ENCODE results near the gene KLC1. TPM values are rescaled to one million over a fixed set of nuclear protein-coding genes. Genes with fewer than 3 reads are reported as not detected.
A peak's percentile ranks its signal among the peaks of the same experiment; 100 is the strongest.
"Not testable (repeated sequence)": the region's sequence is repeated elsewhere in the genome, so short reads cannot be mapped to it uniquely, and the experiment has no call there.

Gene KLC1
- polyA plus RNA-seq: 80.2 TPM

DNA sequence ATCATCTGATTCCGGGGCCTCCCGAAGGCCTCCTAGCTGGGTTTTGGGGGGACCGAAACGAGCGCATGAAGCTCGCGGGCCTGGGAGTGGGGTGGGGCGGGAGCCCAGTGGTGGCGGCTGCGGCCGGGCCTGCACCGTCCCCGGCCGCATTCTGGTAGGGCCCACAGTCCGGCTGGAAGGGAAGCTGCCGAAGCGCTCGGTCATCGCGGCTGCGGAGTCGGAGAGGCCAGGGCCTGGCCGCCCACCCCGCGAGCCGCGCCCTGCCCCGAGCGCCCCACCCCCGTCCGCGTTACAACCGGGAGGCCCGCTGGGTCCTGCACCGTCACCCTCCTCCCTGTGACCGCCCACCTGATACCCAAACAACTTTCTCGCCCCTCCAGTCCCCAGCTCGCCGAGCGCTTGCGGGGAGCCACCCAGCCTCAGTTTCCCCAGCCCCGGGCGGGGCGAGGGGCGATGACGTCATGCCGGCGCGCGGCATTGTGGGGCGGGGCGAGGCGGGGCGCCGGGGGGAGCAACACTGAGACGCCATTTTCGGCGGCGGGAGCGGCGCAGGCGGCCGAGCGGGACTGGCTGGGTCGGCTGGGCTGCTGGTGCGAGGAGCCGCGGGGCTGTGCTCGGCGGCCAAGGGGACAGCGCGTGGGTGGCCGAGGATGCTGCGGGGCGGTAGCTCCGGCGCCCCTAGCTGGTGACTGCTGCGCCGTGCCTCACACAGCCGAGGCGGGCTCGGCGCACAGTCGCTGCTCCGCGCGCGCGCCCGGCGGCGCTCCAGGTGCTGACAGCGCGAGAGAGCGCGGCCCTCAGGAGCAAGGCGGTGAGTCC, at the start of gene KLC1:
KLC1 (plus strand) TSS at position 528 of the 819 bp plus-strand sequence. CDS start 25,354 bp downstream, outside the sequence.
- Mint-ChIP-seq H3K9me3 (no peaks in the 10 kb centered on the region), H3K4me1 (peaks cover 19 to 34% (median 33%) of the 10 kb centered on the region in 3 donors), H3K27me3 (peaks cover 2% of the 10 kb centered on the region), H3K36me3 (no peaks in the 10 kb centered on the region), H3K27ac (peak within 1 kb of the TSS; percentile 65 to 94 (median 84)), H3K4me3 (peak within 1 kb of the TSS; percentile 81 to 96 (median 89))

- Mint-ChIP-seq H3K4me1 (no peaks in the 10 kb centered on the region), H3K27me3 (no peaks in the 10 kb centered on the region), H3K36me3 (peaks cover 3% of the 10 kb centered on the region), H3K4me3 (no peak overlapping the region), H3K27ac (peak overlapping the region in 1 of 3 donors; percentile 90), H3K9me3 (no peaks in the 10 kb centered on the region)
Observed at GRCh38 chr14:103581206-103581605, 47.8 kb upstream of the KLC1 start.

GRCh38 chr14:103581954-103582703, 46.9 kb upstream of the KLC1 start:
- peak overlapping the region in 1 of 3 donors; percentile 76 for H3K27ac Mint-ChIP-seq
- H3K27me3 Mint-ChIP-seq: no peaks in the 10 kb centered on the region
- no peaks in the 10 kb centered on the region for H3K4me1 Mint-ChIP-seq
- peaks cover 3% of the 10 kb centered on the region for H3K36me3 Mint-ChIP-seq
- H3K9me3 Mint-ChIP-seq: no peaks in the 10 kb centered on the region
- H3K4me3 Mint-ChIP-seq: no peak overlapping the region

- H3K4me1 Mint-ChIP-seq: no peaks in the 10 kb centered on the region
- H3K9me3 Mint-ChIP-seq: no peaks in the 10 kb centered on the region
- peaks cover 1% of the 10 kb centered on the region for H3K36me3 Mint-ChIP-seq
- no peak overlapping the region for H3K4me3 Mint-ChIP-seq
- no peaks in the 10 kb centered on the region for H3K27me3 Mint-ChIP-seq
- H3K27ac Mint-ChIP-seq: no peak overlapping the region
Observed at GRCh38 chr14:103584326-103584915, 44.6 kb upstream of the KLC1 start.

GRCh38 chr14:103593577-103593976, 35.4 kb upstream of the KLC1 start:
- Mint-ChIP-seq H3K36me3 (peaks cover 5% of the 10 kb centered on the region), H3K27ac (peak overlapping the region; percentile 31 to 93 (median 53)), H3K9me3 (no peaks in the 10 kb centered on the region), H3K4me1 (peaks cover 8 to 10% (median 10%) of the 10 kb centered on the region in 3 donors), H3K4me3 (peak overlapping the region; percentile 37 to 95 (median 85)), H3K27me3 (no peaks in the 10 kb centered on the region)

GRCh38 chr14:103594265-103594664, 34.7 kb upstream of the KLC1 start:
- Mint-ChIP-seq H3K4me1 (peaks cover 8 to 10% (median 10%) of the 10 kb centered on the region in 3 donors), H3K4me3 (peak overlapping the region in 3 of 4 donors; percentile 41 to 95 (median 93)), H3K9me3 (no peaks in the 10 kb centered on the region), H3K27me3 (no peaks in the 10 kb centered on the region), H3K27ac (peak overlapping the region in 1 of 3 donors; percentile 31), H3K36me3 (peaks cover 5% of the 10 kb centered on the region)

GRCh38 chr14:103597623-103598377, 31.2 kb upstream of the KLC1 start:
- H3K4me3 Mint-ChIP-seq: no peak overlapping the region
- no peaks in the 10 kb centered on the region for H3K27me3 Mint-ChIP-seq
- peaks cover 8 to 10% (median 10%) of the 10 kb centered on the region in 3 donors for H3K4me1 Mint-ChIP-seq
- H3K27ac Mint-ChIP-seq: no peak overlapping the region
- H3K36me3 Mint-ChIP-seq: peaks cover 1% of the 10 kb centered on the region
- no peaks in the 10 kb centered on the region for H3K9me3 Mint-ChIP-seq

DNA sequence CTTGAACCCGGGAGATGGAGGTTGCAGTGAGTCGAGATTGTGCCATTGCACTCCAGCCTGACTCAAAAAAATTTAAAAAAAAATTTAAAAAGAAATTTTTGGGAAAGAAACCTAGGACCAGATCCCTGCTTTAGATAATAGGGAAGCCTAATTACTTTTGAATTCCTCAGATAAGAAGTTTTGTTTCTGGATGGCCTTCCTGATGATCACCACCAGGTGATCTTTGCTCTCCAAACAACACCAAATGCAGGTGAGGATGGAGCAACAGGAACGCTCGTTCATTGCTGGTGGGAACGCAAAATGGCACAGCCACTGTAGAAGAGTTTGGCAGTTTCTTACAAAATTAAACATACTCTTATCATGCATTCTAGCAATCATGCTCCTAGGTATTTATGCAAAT, 28.5 kb upstream of the KLC1 start:
- H3K36me3 Mint-ChIP-seq: peaks cover under 1% of the 10 kb centered on the region
- no peaks in the 10 kb centered on the region for H3K4me1 Mint-ChIP-seq
- H3K27me3 Mint-ChIP-seq: no peaks in the 10 kb centered on the region
- H3K4me3 Mint-ChIP-seq: no peak overlapping the region
- no peaks in the 10 kb centered on the region for H3K9me3 Mint-ChIP-seq
- H3K27ac Mint-ChIP-seq: no peak overlapping the region

DNA sequence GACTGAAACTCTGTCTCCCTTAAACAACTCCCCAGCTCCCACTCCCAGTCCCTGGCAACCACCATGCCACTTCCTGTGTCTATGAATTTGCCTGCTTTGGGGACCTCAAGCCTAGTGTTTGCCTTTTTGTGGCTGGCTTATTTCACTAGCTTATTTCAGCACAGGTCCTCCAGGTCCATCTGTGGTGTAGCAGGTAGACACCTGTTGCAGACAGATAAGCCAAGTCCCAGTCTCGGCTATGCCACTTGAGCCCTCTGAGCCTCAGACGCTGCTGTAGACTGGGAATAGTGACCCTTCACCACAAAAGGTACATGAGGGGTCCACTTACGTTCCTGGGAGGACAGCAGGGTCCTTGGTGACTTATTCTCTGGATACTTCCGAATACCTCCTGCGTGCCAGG, 24.4 kb upstream of the KLC1 start:
- Mint-ChIP-seq H3K36me3 (no peaks in the 10 kb centered on the region), H3K9me3 (no peaks in the 10 kb centered on the region), H3K4me3 (no peak overlapping the region), H3K27ac (no peak overlapping the region), H3K4me1 (peaks cover 11 to 14% (median 11%) of the 10 kb centered on the region in 3 donors), H3K27me3 (peaks cover 6% of the 10 kb centered on the region)

DNA sequence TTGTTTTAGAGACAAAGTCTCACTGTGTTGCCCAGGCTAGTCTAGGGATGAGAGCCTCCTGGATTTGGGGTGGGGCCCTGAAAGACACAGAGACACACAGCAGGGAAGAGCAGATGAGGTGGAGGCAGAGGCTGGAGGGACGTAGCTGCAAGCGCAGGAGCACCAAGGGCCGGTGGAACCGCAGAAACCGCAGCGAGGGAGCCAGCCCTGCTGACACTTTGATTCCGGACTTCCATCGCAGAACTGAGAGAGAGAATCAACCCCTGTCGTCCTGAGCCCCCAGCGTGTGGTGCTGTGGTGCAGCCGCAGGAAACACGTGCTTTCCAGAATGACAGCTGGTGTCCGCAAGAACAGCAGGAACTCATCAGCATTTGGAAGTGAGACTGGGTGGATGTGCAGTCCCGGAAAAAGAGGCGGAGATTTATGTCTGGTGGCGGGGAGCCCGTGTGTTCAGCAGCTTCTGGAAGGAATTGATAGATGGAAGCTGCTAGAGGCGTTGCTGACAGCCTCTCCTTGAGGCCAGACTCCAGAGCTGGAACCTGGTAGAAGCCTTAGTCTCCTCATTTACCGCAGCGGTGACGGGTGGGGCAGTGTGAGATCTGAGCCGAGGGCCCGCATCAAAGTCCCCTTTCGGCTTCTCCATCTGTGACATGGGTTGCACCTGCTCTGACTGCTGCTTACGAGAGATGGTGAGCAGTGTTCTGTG, 21.9 kb upstream of the KLC1 start:
- Mint-ChIP-seq H3K9me3 (peaks cover 0 to 5% (median 5%) of the 10 kb centered on the region in 3 donors), H3K4me3 (peak overlapping the region; percentile 22 to 95 (median 80)), H3K4me1 (peaks cover 11 to 14% (median 11%) of the 10 kb centered on the region in 3 donors), H3K36me3 (no peaks in the 10 kb centered on the region), H3K27ac (peak overlapping the region in 2 of 3 donors; percentile 28 to 71), H3K27me3 (peaks cover 9% of the 10 kb centered on the region)

DNA sequence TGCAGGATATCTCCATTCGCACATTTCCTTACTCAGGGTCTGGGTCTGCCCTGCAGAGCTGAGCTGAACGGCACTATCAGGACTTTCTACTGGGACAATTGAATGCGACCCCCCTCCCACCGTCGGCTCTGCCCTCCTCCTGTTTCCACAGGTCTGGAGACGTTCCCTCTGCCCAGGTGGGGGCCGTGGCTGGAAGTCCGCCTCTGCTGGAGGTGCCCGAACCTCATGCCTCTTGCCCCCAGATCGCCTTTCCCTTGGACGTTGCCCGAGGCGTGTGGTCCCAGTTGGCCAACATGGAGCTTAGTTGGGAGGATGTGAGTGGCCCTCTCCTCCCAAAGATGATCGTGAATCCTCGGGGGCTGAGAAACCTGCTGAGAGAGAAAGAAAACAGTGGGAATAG, 21.2 kb upstream of the KLC1 start:
- peak overlapping the region in 3 of 4 donors; percentile 22 to 95 (median 83) for H3K4me3 Mint-ChIP-seq
- H3K36me3 Mint-ChIP-seq: no peaks in the 10 kb centered on the region
- H3K9me3 Mint-ChIP-seq: peaks cover 0 to 5% (median 5%) of the 10 kb centered on the region in 3 donors
- H3K4me1 Mint-ChIP-seq: peaks cover 11 to 14% (median 11%) of the 10 kb centered on the region in 3 donors
- peak overlapping the region in 2 of 3 donors; percentile 28 to 71 for H3K27ac Mint-ChIP-seq
- peaks cover 9% of the 10 kb centered on the region for H3K27me3 Mint-ChIP-seq

GRCh38 chr14:103609081-103609480, 19.9 kb upstream of the KLC1 start:
- H3K9me3 Mint-ChIP-seq, H3K27me3 Mint-ChIP-seq, H3K36me3 Mint-ChIP-seq, H3K27ac Mint-ChIP-seq: not testable (repeated sequence)
- Mint-ChIP-seq H3K4me3 (peak overlapping the region in 1 of 4 donors; percentile 45), H3K4me1 (peaks cover 11 to 14% (median 11%) of the 10 kb centered on the region in 3 donors)

- Mint-ChIP-seq H3K27ac (no peak overlapping the region), H3K36me3 (no peaks in the 10 kb centered on the region), H3K9me3 (peaks cover 0 to 5% (median 5%) of the 10 kb centered on the region in 3 donors), H3K4me3 (no peak overlapping the region), H3K4me1 (peaks cover 11 to 14% (median 11%) of the 10 kb centered on the region in 3 donors), H3K27me3 (peaks cover 11% of the 10 kb centered on the region)
Observed at GRCh38 chr14:103611215-103611614, 17.8 kb upstream of the KLC1 start.

DNA sequence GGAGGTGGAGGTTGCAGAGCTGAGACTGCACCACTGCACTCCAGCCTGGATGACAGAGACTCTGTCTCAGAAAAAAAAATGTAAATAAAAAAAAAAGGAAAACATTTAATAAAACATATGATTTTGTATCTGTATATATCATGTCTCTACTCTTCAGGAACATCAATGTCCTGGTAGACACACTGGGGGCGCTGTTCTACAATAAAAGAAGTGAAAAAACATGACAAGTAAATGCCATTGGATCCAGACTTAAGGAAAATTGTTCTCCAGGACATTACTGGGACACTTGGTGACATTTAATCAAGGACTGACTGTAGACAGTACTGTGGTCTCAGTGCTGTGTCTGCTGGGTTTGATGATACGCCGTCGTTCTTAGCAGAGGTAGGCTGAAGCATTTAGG, 15.5 kb upstream of the KLC1 start:
- Mint-ChIP-seq H3K36me3 (no peaks in the 10 kb centered on the region), H3K4me3 (no peak overlapping the region), H3K27me3 (peaks cover 9% of the 10 kb centered on the region), H3K4me1 (no peaks in the 10 kb centered on the region), H3K9me3 (peaks cover 0 to 5% (median 5%) of the 10 kb centered on the region in 3 donors), H3K27ac (no peak overlapping the region)
